IPS DF 6.9 (cell line): ENCODE data around the gene MXI1.

Source experiments
- DNase-seq: peaks from one replicate; pipeline ENCODE4 v3.0.0-alpha.2; 2013; ENCODE audit warnings: low read depth, low spot score
- H3K27ac ChIP-seq: one replicate; pipeline ENCODE4 v1.5.1; 2013; ENCODE audit warnings: low read length, control low read depth
- H3K27me3 ChIP-seq: 2 replicates; pipeline ENCODE4 v1.6.1; 2013; ENCODE audit warnings: mild to moderate bottlenecking, low read length; ENCODE audit not compliant: control insufficient read depth, insufficient read depth
- H3K36me3 ChIP-seq: 2 replicates; pipeline ENCODE4 v1.6.1; 2013; ENCODE audit warnings: low read length; ENCODE audit not compliant: control insufficient read depth, insufficient read depth
- H3K4me1 ChIP-seq: 2 replicates; pipeline ENCODE4 v1.6.1; 2013; ENCODE audit warnings: low read length; ENCODE audit not compliant: control insufficient read depth, insufficient read depth
- H3K4me3 ChIP-seq: 2 replicates; pipeline ENCODE4 v1.5.1; 2013; ENCODE audit warnings: mild to moderate bottlenecking, low read length
- H3K9me3 ChIP-seq: 2 replicates; pipeline ENCODE4 v1.6.1; 2013; ENCODE audit warnings: low read length, inconsistent platforms; ENCODE audit not compliant: control insufficient read depth, insufficient read depth
- WGBS: extraction: QIAGEN DNeasy Blood & Tissue Kit; methylation state at CpG from one replicate; pipeline ENCODE4 v1.1.7; 2013; ENCODE audit warnings: mixed read lengths, missing lambda C conversion rate; ENCODE audit not compliant: insufficient read length, insufficient coverage; 5-methylcytosine and 5-hydroxymethylcytosine counted together

Gene MXI1

GRCh38 chr10:110205051-110205675 is 2.2 kb upstream of the MXI1 start:
- no peak for DNase-seq
- Histone ChIP-seq H3K36me3 (no peaks in the 10 kb centered on the region), H3K27me3 (peaks cover 11% of the 10 kb centered on the region), H3K9me3 (no peaks in the 10 kb centered on the region), H3K4me1 (peaks cover 4% of the 10 kb centered on the region; the same call in 1 of the 2 replicates), H3K4me3 (no peak overlapping the region), H3K27ac (no peak overlapping the region)
- no CpG with 5 or more reads among the region's 12 CpGs for WGBS

GRCh38 chr10:110207805-110208613 is 604 bp downstream of the MXI1 start:
- Histone ChIP-seq H3K4me1 (peaks cover 4% of the 10 kb centered on the region; the same call in 1 of the 2 replicates), H3K9me3 (no peaks in the 10 kb centered on the region), H3K27ac (no peak overlapping the region), H3K27me3 (peaks cover 16% of the 10 kb centered on the region), H3K4me3 (peak overlapping the region; percentile 49; the same call in 1 of the 2 replicates), H3K36me3 (no peaks in the 10 kb centered on the region)
- no peak for DNase-seq
- WGBS: no CpG with 5 or more reads among the region's 57 CpGs

- Histone ChIP-seq H3K36me3 (no peaks in the 10 kb centered on the region), H3K4me1 (peaks cover 4% of the 10 kb centered on the region; the same call in 1 of the 2 replicates), H3K27me3 (peaks cover 16% of the 10 kb centered on the region), H3K9me3 (no peaks in the 10 kb centered on the region), H3K4me3 (peak overlapping the region; percentile 95; the same call in 1 of the 2 replicates), H3K27ac (no peak overlapping the region)
- WGBS: no CpG with 5 or more reads among the region's 44 CpGs
- no peak for DNase-seq
Measured at GRCh38 chr10:110208614-110209453, 1.4 kb downstream of the MXI1 start.

- Histone ChIP-seq H3K27me3 (peaks cover 16% of the 10 kb centered on the region), H3K9me3 (no peaks in the 10 kb centered on the region), H3K4me3 (peak overlapping the region; percentile 95; the same call in 1 of the 2 replicates), H3K36me3 (no peaks in the 10 kb centered on the region), H3K4me1 (peaks cover 4% of the 10 kb centered on the region; the same call in 1 of the 2 replicates), H3K27ac (no peak overlapping the region)
- no peak for DNase-seq
- no CpG with 5 or more reads among the region's 24 CpGs for WGBS
Measured at GRCh38 chr10:110209454-110209925, 2.1 kb downstream of the MXI1 start.

GRCh38 chr10:110209926-110210673 is 2.7 kb downstream of the MXI1 start:
- Histone ChIP-seq H3K4me3 (peak overlapping the region; percentile 95; the same call in 1 of the 2 replicates), H3K36me3 (no peaks in the 10 kb centered on the region), H3K27me3 (peaks cover 16% of the 10 kb centered on the region), H3K9me3 (no peaks in the 10 kb centered on the region), H3K4me1 (peaks cover 4% of the 10 kb centered on the region; the same call in 1 of the 2 replicates), H3K27ac (no peak overlapping the region)
- DNase-seq: no peak
- WGBS: no CpG with 5 or more reads among the region's 63 CpGs

- no peak overlapping the region for H3K27ac ChIP-seq
- no CpG with 5 or more reads among the region's 61 CpGs for WGBS
- H3K9me3 ChIP-seq: no peaks in the 10 kb centered on the region
- H3K4me3 ChIP-seq: peak overlapping the region; percentile 95
- peak; percentile 98 for DNase-seq
- peaks cover 3% of the 10 kb centered on the region; the same call in 1 of the 2 replicates for H3K4me1 ChIP-seq
- peaks cover 14% of the 10 kb centered on the region for H3K27me3 ChIP-seq
- no peaks in the 10 kb centered on the region for H3K36me3 ChIP-seq
Measured at GRCh38 chr10:110210674-110211464, 3.5 kb downstream of the MXI1 start.

GRCh38 chr10:110211465-110211843 is 4.0 kb downstream of the MXI1 start:
- Histone ChIP-seq H3K27me3 (peaks cover 14% of the 10 kb centered on the region), H3K4me1 (peaks cover 3% of the 10 kb centered on the region; the same call in 1 of the 2 replicates), H3K27ac (no peak overlapping the region), H3K36me3 (no peaks in the 10 kb centered on the region), H3K4me3 (peak overlapping the region; percentile 26; the same call in 1 of the 2 replicates), H3K9me3 (no peaks in the 10 kb centered on the region)
- DNase-seq: no peak
- WGBS: no CpG with 5 or more reads among the region's 10 CpGs

GRCh38 chr10:110212119-110213006 is 5.0 kb downstream of the MXI1 start:
- H3K4me3 ChIP-seq: no peak overlapping the region
- peaks cover 2% of the 10 kb centered on the region; the same call in 1 of the 2 replicates for H3K4me1 ChIP-seq
- no peaks in the 10 kb centered on the region for H3K36me3 ChIP-seq
- no CpG with 5 or more reads among the region's 5 CpGs for WGBS
- H3K9me3 ChIP-seq: no peaks in the 10 kb centered on the region
- H3K27ac ChIP-seq: no peak overlapping the region
- DNase-seq: no peak
- H3K27me3 ChIP-seq: peaks cover 14% of the 10 kb centered on the region
